Activated T-cell treated with anti-CD3 and anti-CD28 coated beads, Interleukin-2, amount 50 U/mL, for 1 hour (primary cell): ENCODE data around the gene MED13L.

Source experiments
- DNase-seq: peaks from one replicate; pipeline ENCODE4 v3.0.0-alpha.2; 2020

The MED13L gene

DNA sequence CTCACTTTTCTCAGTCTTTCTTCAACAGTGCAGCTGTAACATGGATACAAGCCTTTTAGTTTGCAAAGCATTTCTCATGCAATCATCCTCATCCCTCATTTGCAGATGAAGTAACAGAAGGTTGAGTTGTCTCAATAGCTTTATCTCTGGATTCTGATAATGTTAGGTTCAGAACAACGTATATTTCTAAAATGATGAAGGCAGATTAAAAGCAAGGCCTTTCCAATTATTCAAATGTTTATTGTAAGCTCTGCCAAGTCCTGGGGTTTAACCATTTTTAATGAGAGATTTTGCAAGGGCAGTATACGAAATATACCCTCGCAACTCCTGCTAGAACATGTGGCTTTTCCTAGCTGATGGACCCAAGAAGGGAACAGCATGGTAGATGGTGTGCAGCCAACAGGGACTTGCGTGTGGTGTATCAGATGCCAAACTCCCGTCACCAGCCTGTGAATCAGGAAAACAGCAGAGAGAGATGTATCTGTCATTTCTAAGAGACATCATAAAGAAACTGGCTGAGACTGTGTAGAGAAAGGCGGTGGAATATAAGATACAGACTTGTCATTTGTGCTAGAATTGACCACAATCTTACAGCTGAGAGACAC is 319.7 kb downstream of the MED13L start:
- DNase-seq, result no peak

- DNase-seq, result no peak
Measured at GRCh38 chr12:115956659-115957058, 320.8 kb downstream of the MED13L start.

DNA sequence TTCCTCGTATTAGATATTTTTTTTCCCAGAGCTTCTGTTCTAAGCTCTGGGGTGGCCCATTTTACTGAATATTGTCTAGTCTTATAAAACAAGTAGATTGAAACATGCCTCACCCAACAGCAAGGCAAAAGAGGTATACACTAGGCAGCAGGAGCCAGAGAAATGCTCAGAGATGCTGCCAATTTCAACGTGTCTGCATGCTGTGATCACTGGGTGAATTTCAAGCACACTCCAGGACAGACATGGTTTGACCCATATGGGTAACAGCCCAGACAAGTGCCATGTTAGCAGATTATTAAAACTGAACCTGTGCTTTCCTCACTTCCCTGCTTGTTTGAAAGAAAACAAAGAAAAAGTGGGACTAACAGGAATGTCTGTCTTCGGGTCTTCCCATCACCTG is 321.3 kb downstream of the MED13L start:
- DNase-seq, result no peak

GRCh38 chr12:115953450-115953849 is 324.0 kb downstream of the MED13L start:
- DNase-seq, result no peak

- no peak for DNase-seq
Measured at GRCh38 chr12:115953031-115953430, 324.5 kb downstream of the MED13L start.

GRCh38 chr12:115950959-115951358 is 326.5 kb downstream of the MED13L start:
- DNase-seq, result no peak

- no peak for DNase-seq
Measured at GRCh38 chr12:115949675-115950074, 327.8 kb downstream of the MED13L start.

DNA sequence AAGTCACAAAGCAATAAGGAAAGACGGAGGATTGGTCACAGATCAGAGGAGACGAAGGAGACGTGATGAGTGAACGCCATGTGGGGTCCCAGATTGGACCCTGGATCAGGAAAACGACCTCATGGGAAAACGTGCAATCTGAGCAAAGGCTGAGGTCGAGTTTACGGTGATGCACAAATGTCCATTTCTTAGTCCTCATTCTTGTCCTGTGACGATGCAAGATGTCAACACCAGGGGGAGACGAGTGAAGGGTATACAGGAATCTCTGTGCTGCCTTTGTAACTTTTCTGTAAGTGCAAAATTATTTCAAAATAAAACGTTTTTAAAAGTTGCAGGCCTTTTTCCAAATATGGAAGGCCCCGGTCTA is 329.8 kb downstream of the MED13L start:
- no peak for DNase-seq

DNA sequence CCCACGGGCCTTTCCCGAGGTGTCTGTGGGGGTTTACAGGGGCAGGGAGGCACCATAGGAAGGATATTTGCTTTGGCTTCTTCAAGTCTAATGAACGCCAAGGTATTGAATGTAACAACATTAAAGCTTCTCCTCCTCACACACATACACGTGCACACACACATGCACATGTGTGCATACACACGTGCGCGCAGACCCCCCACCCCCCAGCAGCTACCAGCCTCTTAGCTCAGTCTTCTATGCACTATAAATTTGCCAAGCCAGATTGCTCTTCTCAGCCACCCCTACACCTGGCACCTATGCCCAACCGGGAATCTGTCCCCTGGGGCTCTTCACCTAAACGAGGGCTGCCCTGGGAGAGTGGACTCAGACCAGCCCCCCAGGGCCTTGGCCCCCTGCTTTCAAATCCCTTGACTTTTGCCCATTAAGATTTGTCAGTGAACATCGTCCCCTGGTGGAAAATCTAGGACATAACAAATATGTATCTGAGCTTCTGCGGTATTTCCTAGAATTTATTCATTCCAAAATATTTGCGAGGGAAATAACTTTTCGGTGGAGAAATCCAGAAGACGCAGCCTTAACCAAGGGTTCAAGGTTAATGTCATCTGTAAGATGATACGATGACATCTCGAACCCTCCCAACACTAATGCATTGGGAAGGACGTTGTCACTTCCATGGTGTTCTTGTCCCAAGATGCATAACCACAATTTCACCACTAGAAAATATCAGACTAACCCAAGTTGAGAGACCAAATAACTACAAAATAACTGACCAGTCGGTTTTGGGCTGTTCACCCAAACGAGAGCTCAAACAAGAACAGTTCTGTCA is 330.4 kb downstream of the MED13L start:
- no peak for DNase-seq

DNA sequence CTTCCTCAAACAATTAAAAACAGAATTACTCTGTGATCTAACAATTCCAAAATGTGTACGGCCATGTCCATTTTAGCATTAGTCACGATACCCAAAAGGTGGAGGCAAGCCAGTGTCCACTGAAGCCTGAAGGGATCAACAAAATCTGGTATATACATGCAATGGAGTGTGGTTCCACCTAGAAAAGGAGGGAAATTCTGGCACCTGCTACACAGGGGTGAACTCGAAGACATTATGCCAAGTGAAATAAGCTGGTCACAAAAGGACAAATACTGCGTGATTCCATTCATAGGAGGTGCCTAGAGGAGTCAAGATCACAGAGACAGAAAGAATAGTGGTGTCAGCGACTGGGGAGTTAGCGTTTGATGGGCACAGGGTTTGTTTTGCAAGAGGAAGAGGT is 331.4 kb downstream of the MED13L start:
- DNase-seq, result no peak

GRCh38 chr12:115945491-115945885 is 332.0 kb downstream of the MED13L start:
- DNase-seq, result no peak

DNA sequence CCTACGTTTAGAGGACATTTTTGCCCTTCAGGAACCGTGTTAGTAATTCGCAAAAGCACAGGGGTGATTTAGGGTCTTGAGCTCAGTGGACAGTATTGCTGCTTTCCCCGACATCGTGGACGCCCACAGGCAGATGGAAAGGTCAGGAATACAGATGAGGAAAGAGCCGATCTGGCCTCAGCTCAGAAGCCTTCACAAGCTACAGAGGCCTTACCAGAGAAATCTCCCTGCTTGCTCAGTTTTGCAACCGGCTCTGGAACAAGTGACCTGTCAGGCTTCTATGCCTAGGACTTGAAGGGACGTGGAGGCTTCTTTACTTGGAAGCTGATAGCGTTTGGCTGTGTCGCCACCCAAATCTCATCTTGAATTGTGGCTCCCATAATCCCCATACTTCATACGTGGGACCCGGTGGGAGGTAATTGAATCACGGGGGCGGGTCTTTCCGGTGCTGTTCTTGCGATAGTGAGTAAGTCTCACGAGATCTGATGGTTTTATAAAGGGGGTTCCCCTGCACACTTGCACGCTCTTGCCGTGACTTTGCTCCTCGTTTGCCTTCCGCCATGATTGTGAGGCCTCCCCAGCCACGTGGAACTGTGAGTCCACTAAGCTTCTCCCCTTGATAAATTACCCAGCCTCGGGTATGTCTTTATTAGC is 332.5 kb downstream of the MED13L start:
- DNase-seq, result no peak

- DNase-seq, result no peak
Measured at GRCh38 chr12:115944392-115944742, 333.1 kb downstream of the MED13L start.

DNA sequence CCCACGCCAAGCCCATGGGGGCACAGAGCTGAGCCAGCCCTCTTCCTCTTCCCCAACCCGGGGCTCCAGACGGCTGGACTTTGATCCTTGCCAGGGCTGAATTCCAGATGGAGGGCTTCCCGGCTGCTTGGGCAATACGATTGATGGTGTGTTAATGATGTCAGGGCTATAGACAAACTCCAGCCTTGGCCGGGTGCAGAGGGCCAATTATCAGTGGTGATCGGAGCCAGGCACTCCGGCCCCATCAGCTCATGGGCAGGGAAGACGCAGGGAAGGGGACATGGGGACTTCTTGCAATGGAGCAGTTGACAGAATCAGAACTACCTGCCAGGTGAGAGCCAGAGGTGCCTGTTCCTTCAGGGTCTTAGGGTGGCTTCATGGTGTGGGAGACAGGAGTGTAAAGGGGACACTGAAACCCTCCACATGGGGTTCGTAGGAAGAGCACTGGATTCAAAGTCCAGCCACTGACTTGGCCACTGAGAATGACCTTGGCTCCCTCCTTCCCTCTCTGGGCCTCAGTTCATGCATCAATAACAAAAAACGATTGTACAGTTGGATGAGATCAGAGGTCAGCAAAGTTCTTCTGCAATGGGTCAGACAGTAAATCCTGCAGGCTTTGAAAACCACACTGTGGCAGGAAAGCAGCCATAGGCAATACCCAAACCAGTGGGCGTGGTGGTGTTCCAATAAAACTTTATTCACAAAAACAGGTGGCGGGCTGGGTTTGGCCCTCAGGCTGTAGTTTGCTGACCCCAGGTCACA is 333.7 kb downstream of the MED13L start:
- no peak for DNase-seq

DNA sequence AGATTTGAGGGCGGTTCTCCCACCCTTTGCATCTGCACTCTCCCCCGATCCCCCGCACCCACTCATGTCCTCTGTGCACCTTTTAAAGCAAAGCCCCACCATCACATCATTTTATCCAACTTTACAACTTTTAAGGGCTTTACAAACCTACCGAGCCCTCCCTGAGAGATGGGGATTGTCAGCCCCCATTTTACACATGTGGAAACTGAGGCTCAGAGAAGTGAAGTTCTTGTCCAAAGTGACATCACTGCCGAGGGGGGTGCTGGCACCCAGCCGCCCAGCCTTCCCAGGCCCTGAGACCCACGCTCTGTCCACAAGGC is 334.2 kb downstream of the MED13L start:
- no peak for DNase-seq

- DNase-seq, result no peak
Measured at GRCh38 chr12:115942346-115942745, 335.1 kb downstream of the MED13L start.

DNA sequence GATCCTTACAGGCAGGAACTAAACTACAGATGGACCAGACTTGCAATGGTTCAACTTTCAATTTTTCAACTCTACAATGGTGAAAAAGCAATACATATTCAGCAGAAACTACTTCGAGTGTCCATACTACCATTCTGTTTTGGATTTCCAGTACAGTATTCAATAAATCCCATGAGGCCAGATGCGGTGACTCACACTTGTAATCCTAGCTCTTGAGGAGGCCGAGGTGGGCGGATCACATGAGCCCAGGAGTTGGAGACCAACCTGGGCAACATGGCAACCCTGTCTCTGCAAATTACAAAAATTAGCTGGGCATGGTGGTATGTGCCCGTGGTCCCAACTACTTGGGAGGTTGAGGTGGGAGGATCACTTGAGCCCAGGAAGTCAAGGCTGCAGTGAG is 336.1 kb downstream of the MED13L start:
- no peak for DNase-seq

- DNase-seq, result no peak
Measured at GRCh38 chr12:115938794-115939377, 338.6 kb downstream of the MED13L start.

GRCh38 chr12:115936997-115937916 is 340.2 kb downstream of the MED13L start:
- DNase-seq, result no peak

- no peak for DNase-seq
Measured at GRCh38 chr12:115934877-115935276, 342.6 kb downstream of the MED13L start.

- no peak for DNase-seq
Measured at GRCh38 chr12:115934046-115934445, 343.4 kb downstream of the MED13L start.

- no peak for DNase-seq
Measured at GRCh38 chr12:115932066-115932465, 345.4 kb downstream of the MED13L start.
